ENCODE measurements around the gene BMPER. TPM values are rescaled to one million over a fixed set of nuclear protein-coding genes. Genes with fewer than 3 reads are reported as not detected.

The BMPER gene
- total and polyA plus RNA-seq, 2 of the 8 experiments (the other 6 are each of a cell fraction or from before 2014, with no cell fraction given): 0.33 to 0.69 TPM

GRCh38 chr7:34117573-34117972 is 212.2 kb downstream of the BMPER start (continued):
- no peak for TF ChIP-seq ATF2 (IDR thresholded peaks at IDR 0.05; ENCODE audit: low read length)
- no peak for TF ChIP-seq PHF8 (conservative IDR thresholded peaks at IDR 0.05; ENCODE audit: low read depth, low read length)

Measured in H1 (cell line).